ENCODE results near the gene LGALS8. TPM values are rescaled to one million over a fixed set of nuclear protein-coding genes. Genes with fewer than 3 reads are reported as not detected.
"Not testable (repeated sequence)": the region's sequence is repeated elsewhere in the genome, so short reads cannot be mapped to it uniquely, and the experiment has no call there.

The LGALS8 gene
- 42.4 and 87.4 TPM in 2 replicates for total RNA-seq (ENCODE audit: low replicate concordance)
- long read RNA-seq, full-length matches to known transcripts, result 109 of 219 reads
- long read RNA-seq, partial matches to known transcripts, result 85 of 219 reads
- long read RNA-seq, other reads (novel, unspliced or antisense), result 25 of 219 reads

DNA sequence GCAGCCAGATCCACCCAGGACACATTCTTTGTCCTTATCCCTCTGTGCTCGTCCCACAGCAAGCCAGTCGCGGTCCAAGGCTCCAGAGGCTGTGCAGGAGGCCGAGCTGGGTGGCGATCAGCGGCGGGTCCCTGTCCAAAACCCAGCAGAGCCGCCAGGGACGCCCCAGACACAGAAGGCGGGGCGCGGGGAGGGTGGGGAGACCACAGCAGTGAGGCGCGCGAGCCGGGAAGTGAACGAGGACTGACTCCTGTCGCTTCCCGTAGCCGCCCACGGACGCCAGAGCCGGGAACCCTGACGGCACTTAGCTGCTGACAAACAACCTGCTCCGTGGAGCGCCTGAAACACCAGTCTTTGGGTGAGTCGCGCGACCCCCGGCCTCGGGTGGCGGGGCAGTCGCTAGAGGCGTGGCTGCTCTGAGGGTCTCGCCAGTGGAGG lies at the start of gene LGALS8:
LGALS8 (plus strand) TSS at position 279 of the 438 bp plus-strand sequence. CDS start 2,089 bp downstream, outside the sequence.
- peak within 1 kb of the TSS; percentile 98 for H3K27ac Mint-ChIP-seq
- H3K36me3 Mint-ChIP-seq, result peaks cover 13% of the 10 kb centered on the region
- peaks cover 3% of the 10 kb centered on the region for H3K9me3 Mint-ChIP-seq

DNA sequence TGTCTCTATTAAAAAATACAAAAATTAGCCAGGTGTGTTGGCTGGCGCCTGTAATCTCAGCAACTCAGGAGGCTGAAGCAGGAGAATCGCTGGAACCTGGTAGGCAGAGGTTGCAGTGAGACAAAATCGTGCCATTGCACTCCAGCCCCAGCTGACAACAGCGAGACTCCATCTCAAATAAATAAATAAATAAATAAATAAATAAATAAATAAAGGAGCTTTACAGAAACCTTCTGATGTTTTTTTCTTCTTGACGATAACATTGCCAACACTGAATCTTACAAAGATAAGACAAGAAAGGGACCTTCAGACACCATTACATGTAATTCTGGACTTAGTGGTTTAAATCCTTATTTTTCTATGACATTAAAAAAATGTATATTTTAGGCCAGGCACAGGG lies 47.8 kb upstream of the LGALS8 start:
- DNase-seq (ENCODE audit: extremely low spot score, unreplicated experiment), result no peak
- Mint-ChIP-seq H3K9me3 (no peaks in the 10 kb centered on the region), H3K4me3 (no peak overlapping the region), H3K27ac (no peak overlapping the region), H3K27me3 (no peaks in the 10 kb centered on the region), H3K4me1 (ENCODE audit: unreplicated experiment) (peaks cover 29% of the 10 kb centered on the region), H3K36me3 (peaks cover 10% of the 10 kb centered on the region)
- no peak for TF ChIP-seq CTCF (conservative IDR thresholded peaks at IDR 0.05)

More for the DNA sequence above, at the start of gene LGALS8:
- no peaks in the 10 kb centered on the region for H3K27me3 Mint-ChIP-seq
- peak; percentile 79 for DNase-seq (ENCODE audit: extremely low spot score, unreplicated experiment)
- H3K4me1 Mint-ChIP-seq (ENCODE audit: unreplicated experiment), result peaks cover 13% of the 10 kb centered on the region
- TF ChIP-seq CTCF (conservative IDR thresholded peaks at IDR 0.05), result no peak
- H3K4me3 Mint-ChIP-seq, result peak within 1 kb of the TSS; percentile 98

DNA sequence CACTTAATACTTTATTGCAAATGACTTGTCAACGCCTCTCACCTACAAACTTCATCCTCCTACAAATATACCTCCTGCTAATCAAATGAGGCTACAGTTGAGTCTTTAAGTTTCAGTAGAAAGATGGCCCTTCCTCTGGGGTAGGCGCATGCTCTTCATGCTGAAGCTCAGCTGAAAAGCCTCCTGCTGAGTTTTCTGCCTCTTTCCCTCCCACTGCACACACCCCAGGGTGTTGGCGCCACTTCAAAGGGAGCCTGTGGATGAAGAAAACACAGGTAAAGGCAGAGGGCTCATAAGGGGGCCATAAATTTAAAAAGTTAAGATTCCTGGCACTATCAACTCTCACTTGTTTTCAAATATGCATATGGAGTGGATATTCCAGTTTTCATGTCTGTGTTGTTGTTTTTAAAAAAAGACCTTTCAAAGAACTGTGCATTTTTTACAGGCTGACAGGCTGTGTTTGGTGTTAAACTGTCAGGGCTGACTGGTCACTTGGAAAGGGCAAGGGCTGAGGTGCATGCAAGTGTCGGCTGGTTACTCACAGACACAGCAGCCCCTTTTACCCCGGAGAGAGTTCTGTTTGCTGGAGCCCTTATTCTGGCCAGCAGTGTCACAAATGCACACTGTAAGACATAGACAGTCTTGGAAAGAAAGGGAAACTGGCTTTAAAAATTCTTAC lies 42.9 kb upstream of the LGALS8 start:
- TF ChIP-seq CTCF (conservative IDR thresholded peaks at IDR 0.05), result no peak
- H3K9me3 Mint-ChIP-seq, result no peaks in the 10 kb centered on the region
- peaks cover 19% of the 10 kb centered on the region for H3K36me3 Mint-ChIP-seq
- DNase-seq (ENCODE audit: extremely low spot score, unreplicated experiment), result no peak
- H3K4me3 Mint-ChIP-seq, result peak overlapping the region; percentile 73
- H3K27ac Mint-ChIP-seq, result peak overlapping the region; percentile 93
- H3K4me1 Mint-ChIP-seq (ENCODE audit: unreplicated experiment), result peaks cover 9% of the 10 kb centered on the region
- H3K27me3 Mint-ChIP-seq, result no peaks in the 10 kb centered on the region

GRCh38 chr1:236484310-236484971 lies 39.3 kb upstream of the LGALS8 start:
- H3K4me3 Mint-ChIP-seq, result no peak overlapping the region
- peaks cover 16% of the 10 kb centered on the region for H3K4me1 Mint-ChIP-seq (ENCODE audit: unreplicated experiment)
- H3K9me3 Mint-ChIP-seq, result no peaks in the 10 kb centered on the region
- no peak overlapping the region for H3K27ac Mint-ChIP-seq
- peaks cover 15% of the 10 kb centered on the region for H3K36me3 Mint-ChIP-seq
- no peak for DNase-seq (ENCODE audit: extremely low spot score, unreplicated experiment)
- no peaks in the 10 kb centered on the region for H3K27me3 Mint-ChIP-seq
- no peak for TF ChIP-seq CTCF (conservative IDR thresholded peaks at IDR 0.05)

- DNase-seq (ENCODE audit: extremely low spot score, unreplicated experiment), result no peak
- no peaks in the 10 kb centered on the region for H3K27me3 Mint-ChIP-seq
- H3K4me1 Mint-ChIP-seq (ENCODE audit: unreplicated experiment), result peaks cover 20% of the 10 kb centered on the region
- H3K9me3 Mint-ChIP-seq, result no peaks in the 10 kb centered on the region
- no peak for TF ChIP-seq CTCF (conservative IDR thresholded peaks at IDR 0.05)
- no peak overlapping the region for H3K4me3 Mint-ChIP-seq
- H3K27ac Mint-ChIP-seq, result no peak overlapping the region
- peaks cover 10% of the 10 kb centered on the region for H3K36me3 Mint-ChIP-seq
Measured at GRCh38 chr1:236486356-236487002, 37.3 kb upstream of the LGALS8 start.

DNA sequence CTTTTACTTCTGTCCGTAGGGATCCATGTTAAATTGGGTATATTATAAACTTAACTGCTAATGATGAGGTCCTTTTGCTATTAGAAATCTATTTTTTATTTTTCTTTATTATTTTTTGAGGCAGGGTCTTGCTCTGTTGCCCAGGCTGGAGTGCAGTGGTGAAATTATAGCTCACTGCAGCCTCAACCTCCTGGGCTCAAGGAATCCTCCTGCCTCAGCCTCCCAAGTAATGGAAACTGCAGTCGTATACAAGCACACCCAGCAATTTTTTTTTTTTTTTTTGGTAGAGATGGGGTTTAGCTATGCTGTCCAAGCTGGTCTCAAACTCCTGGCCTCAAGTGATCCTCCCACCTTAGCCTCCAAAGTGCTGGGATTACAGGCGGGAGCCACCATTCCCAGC lies 34.6 kb upstream of the LGALS8 start:
- not testable (repeated sequence) for H3K9me3 Mint-ChIP-seq; H3K4me3 Mint-ChIP-seq; H3K36me3 Mint-ChIP-seq; H3K27ac Mint-ChIP-seq; H3K27me3 Mint-ChIP-seq; DNase-seq (ENCODE audit: extremely low spot score, unreplicated experiment)
- H3K4me1 Mint-ChIP-seq (ENCODE audit: unreplicated experiment), result peaks cover 26% of the 10 kb centered on the region
